ENCODE results near the gene C19orf25.

DNA sequence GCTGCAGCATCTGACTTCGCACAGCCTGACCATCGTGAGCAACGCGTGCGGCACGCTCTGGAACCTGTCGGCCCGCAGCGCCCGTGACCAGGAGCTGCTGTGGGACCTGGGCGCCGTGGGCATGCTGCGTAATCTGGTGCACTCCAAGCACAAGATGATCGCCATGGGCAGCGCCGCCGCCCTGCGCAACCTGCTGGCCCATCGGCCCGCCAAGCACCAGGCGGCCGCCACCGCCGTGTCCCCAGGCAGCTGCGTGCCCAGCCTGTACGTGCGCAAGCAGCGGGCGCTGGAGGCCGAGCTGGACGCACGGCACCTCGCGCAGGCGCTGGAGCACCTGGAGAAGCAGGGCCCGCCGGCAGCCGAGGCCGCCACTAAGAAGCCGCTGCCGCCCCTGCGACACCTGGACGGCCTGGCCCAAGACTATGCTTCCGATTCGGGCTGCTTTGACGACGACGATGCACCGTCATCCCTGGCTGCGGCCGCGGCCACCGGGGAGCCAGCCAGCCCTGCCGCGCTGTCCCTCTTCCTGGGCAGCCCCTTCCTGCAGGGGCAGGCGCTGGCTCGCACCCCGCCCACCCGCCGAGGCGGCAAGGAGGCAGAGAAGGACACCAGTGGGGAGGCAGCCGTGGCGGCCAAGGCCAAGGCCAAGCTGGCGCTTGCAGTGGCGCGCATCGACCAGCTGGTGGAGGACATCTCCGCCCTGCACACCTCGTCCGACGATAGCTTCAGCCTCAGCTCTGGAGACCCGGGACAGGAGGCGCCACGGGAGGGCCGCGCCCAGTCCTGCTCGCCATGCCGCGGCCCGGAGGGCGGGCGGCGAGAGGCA lies 13.6 kb downstream of the C19orf25 start:
- TF ChIP-seq, protein P1, sequence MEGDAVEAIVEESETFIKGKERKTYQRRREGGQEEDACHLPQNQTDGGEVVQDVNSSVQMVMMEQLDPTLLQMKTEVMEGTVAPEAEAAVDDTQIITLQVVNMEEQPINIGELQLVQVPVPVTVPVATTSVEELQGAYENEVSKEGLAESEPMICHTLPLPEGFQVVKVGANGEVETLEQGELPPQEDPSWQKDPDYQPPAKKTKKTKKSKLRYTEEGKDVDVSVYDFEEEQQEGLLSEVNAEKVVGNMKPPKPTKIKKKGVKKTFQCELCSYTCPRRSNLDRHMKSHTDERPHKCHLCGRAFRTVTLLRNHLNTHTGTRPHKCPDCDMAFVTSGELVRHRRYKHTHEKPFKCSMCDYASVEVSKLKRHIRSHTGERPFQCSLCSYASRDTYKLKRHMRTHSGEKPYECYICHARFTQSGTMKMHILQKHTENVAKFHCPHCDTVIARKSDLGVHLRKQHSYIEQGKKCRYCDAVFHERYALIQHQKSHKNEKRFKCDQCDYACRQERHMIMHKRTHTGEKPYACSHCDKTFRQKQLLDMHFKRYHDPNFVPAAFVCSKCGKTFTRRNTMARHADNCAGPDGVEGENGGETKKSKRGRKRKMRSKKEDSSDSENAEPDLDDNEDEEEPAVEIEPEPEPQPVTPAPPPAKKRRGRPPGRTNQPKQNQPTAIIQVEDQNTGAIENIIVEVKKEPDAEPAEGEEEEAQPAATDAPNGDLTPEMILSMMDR (IDR thresholded peaks at IDR 0.05) = no peak
- TF ChIP-seq POLR2A (IDR thresholded peaks at IDR 0.05) (no peak), POLR2AphosphoS5 (IDR thresholded peaks at IDR 0.05; ENCODE audit: insufficient read depth in 1 of 2, low read depth in 1 of 2) (no peak)
